Stimulated activated naive CD4-positive, alpha-beta T cell (primary cell): ENCODE data around the gene MAP3K13.

Source experiments
- DNase-seq, 6 experiments: peaks; one replicate each; lab custom pipeline; 2025; lab: John Stamatoyannopoulos, UW

Gene MAP3K13

GRCh38 chr3:185362850-185363661 is at the start of gene MAP3K13:
MAP3K13 (plus strand) TSS chr3:185363136; CDS start chr3:185428582, 65,446 bp downstream.
- DNase-seq, result peak; percentile 1 to 32 (median 14)

- no peak for DNase-seq
These were observed 49.2 kb upstream of the MAP3K13 start for GRCh38 chr3:185313693-185314246.

GRCh38 chr3:185316740-185317412 is 46.1 kb upstream of the MAP3K13 start:
- DNase-seq, result no peak

GRCh38 chr3:185317674-185318073 is 45.3 kb upstream of the MAP3K13 start:
- DNase-seq, result no peak

GRCh38 chr3:185318141-185318540 is 44.8 kb upstream of the MAP3K13 start:
- no peak for DNase-seq

- no peak for DNase-seq
These were observed 43.1 kb upstream of the MAP3K13 start for GRCh38 chr3:185319801-185320200.

- DNase-seq, result no peak
These were observed 42.0 kb upstream of the MAP3K13 start for GRCh38 chr3:185320949-185321348.

GRCh38 chr3:185322101-185322719 is 40.7 kb upstream of the MAP3K13 start:
- no peak for DNase-seq

- DNase-seq, result no peak
These were observed 36.8 kb upstream of the MAP3K13 start for GRCh38 chr3:185325946-185326791.

GRCh38 chr3:185327062-185327461 is 35.9 kb upstream of the MAP3K13 start:
- DNase-seq, result no peak

GRCh38 chr3:185328324-185329004 is 34.5 kb upstream of the MAP3K13 start:
- no peak for DNase-seq

- no peak for DNase-seq
These were observed 32.7 kb upstream of the MAP3K13 start for GRCh38 chr3:185330238-185330637.

- DNase-seq, result no peak
These were observed 32.3 kb upstream of the MAP3K13 start for GRCh38 chr3:185330644-185331043.

- DNase-seq, result no peak
These were observed 30.8 kb upstream of the MAP3K13 start for GRCh38 chr3:185332026-185332735.

GRCh38 chr3:185335799-185336198 is 27.1 kb upstream of the MAP3K13 start:
- DNase-seq, result no peak

GRCh38 chr3:185337231-185337816 is 25.6 kb upstream of the MAP3K13 start:
- no peak for DNase-seq

GRCh38 chr3:185339945-185340344 is 23.0 kb upstream of the MAP3K13 start:
- DNase-seq, result no peak

GRCh38 chr3:185340751-185341150 is 22.2 kb upstream of the MAP3K13 start:
- no peak for DNase-seq

- no peak for DNase-seq
These were observed 21.1 kb upstream of the MAP3K13 start for GRCh38 chr3:185341616-185342458.
